ENCODE results near the gene DENND5B.
"Not testable (repeated sequence)": the region's sequence is repeated elsewhere in the genome, so short reads cannot be mapped to it uniquely, and the experiment has no call there.

The DENND5B gene

GRCh38 chr12:31403099-31403607 is 187.8 kb downstream of the DENND5B start:
- not testable (repeated sequence) for H3K4me3 ChIP-seq (replicated peaks; ENCODE audit: insufficient read depth, low read length); H3K27ac ChIP-seq (replicated peaks); H3K27me3 ChIP-seq (ENCODE audit: insufficient read depth, poor library complexity, severe bottlenecking)
- peak; percentile 86 for TF ChIP-seq CTCF (IDR thresholded peaks at IDR 0.05; ENCODE audit: insufficient read depth, low read length)
- DNase-seq (ENCODE audit: low read depth in 1 of 2, low spot score in 1 of 2): peak; percentile 45 to 75

GRCh38 chr12:31393004-31393550 is 197.9 kb downstream of the DENND5B start:
- no peaks in the 10 kb centered on the region for H3K27me3 ChIP-seq (ENCODE audit: insufficient read depth, poor library complexity, severe bottlenecking)
- H3K27ac ChIP-seq (replicated peaks): no peak overlapping the region
- no peak overlapping the region for H3K4me3 ChIP-seq (replicated peaks; ENCODE audit: insufficient read depth, low read length)
- TF ChIP-seq CTCF (IDR thresholded peaks at IDR 0.05; ENCODE audit: insufficient read depth, low read length): no peak
- no peak for TF ChIP-seq POLR2AphosphoS5 (IDR thresholded peaks at IDR 0.05; ENCODE audit: low read depth)
- no peak for TF ChIP-seq REST (IDR thresholded peaks at IDR 0.05; ENCODE audit: insufficient replicate concordance, low read depth)
- TF ChIP-seq SPI1 (IDR thresholded peaks at IDR 0.05; ENCODE audit: borderline replicate concordance, low read depth): no peak
- TF ChIP-seq GABPA (IDR thresholded peaks at IDR 0.05; ENCODE audit: low read depth): no peak
- DNase-seq (ENCODE audit: low read depth in 1 of 2, low spot score in 1 of 2): no peak

GRCh38 chr12:31390991-31391390 is 199.9 kb downstream of the DENND5B start:
- no peaks in the 10 kb centered on the region for H3K27me3 ChIP-seq (ENCODE audit: insufficient read depth, poor library complexity, severe bottlenecking)
- H3K27ac ChIP-seq (replicated peaks): no peak overlapping the region
- H3K4me3 ChIP-seq (replicated peaks; ENCODE audit: insufficient read depth, low read length): no peak overlapping the region
- TF ChIP-seq REST (IDR thresholded peaks at IDR 0.05; ENCODE audit: insufficient replicate concordance, low read depth) (no peak), GABPA (IDR thresholded peaks at IDR 0.05; ENCODE audit: low read depth) (no peak), POLR2AphosphoS5 (IDR thresholded peaks at IDR 0.05; ENCODE audit: low read depth) (no peak), SPI1 (IDR thresholded peaks at IDR 0.05; ENCODE audit: borderline replicate concordance, low read depth) (no peak), CTCF (IDR thresholded peaks at IDR 0.05; ENCODE audit: insufficient read depth, low read length) (no peak)
- no peak for DNase-seq (ENCODE audit: low read depth in 1 of 2, low spot score in 1 of 2)

GRCh38 chr12:31388713-31389112 is 202.2 kb downstream of the DENND5B start:
- TF ChIP-seq POLR2AphosphoS5 (IDR thresholded peaks at IDR 0.05; ENCODE audit: low read depth): no peak
- no peak for TF ChIP-seq SPI1 (IDR thresholded peaks at IDR 0.05; ENCODE audit: borderline replicate concordance, low read depth)
- TF ChIP-seq CTCF (IDR thresholded peaks at IDR 0.05; ENCODE audit: insufficient read depth, low read length): no peak
- no peak for TF ChIP-seq REST (IDR thresholded peaks at IDR 0.05; ENCODE audit: insufficient replicate concordance, low read depth)
- TF ChIP-seq GABPA (IDR thresholded peaks at IDR 0.05; ENCODE audit: low read depth): no peak
- Histone ChIP-seq H3K27me3 (ENCODE audit: insufficient read depth, poor library complexity, severe bottlenecking) (no peaks in the 10 kb centered on the region), H3K27ac (replicated peaks) (no peak overlapping the region), H3K4me3 (replicated peaks; ENCODE audit: insufficient read depth, low read length) (no peak overlapping the region)
- DNase-seq (ENCODE audit: low read depth in 1 of 2, low spot score in 1 of 2): no peak
